Gastrocnemius medialis (tissue), 4 donors: Measurements from ENCODE around the gene PFKFB1.

ENCODE experiments used
- POLR2A ChIP-seq, 2 donors: fragments of 450-650 bp; IDR thresholded peaks; one replicate each; pipeline ENCODE4 v1.6.1; 2017; ENCODE audit warnings: antibody characterized with exemption in 2 of 2, mild to moderate bottlenecking in 2 of 2, moderate library complexity in 2 of 2
- TF ChIP-seq, protein P1 (sequence below), 5 experiments: fragments of 450-650 bp in 3 of 5; fragments of 200-600 bp in 2 of 5; sonication (generic) in 2 of 5; IDR thresholded peaks in 4 of 5; conservative IDR thresholded peaks in 1 of 5; 1 replicate in 4 of 5; 2 replicates in 1 of 5; pipeline ENCODE4 v1.5.1; 2016 to 2019; ENCODE audit warnings: antibody characterized with exemption in 5 of 5, mild to moderate bottlenecking in 3 of 5, moderate library complexity in 3 of 5

DNA sequence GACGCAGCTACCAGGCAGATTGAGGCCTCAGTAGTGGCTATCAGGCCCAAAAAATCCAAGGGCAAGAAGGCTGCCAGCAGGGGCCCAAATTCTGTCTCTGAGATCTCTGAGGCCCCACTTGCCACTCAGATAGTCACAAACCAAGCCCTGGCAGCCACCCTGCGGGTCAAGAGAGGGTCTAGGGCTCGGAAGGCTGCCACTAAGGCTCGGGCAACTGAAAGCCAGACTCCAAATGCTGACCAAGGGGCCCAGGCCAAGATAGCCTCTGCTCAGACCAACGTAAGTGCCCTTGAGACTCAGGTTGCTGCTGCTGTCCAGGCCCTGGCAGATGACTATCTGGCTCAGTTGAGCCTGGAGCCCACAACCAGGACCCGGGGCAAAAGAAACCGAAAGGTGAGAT, 70.6 kb downstream of the PFKFB1 start:
- TF ChIP-seq, protein P1, sequence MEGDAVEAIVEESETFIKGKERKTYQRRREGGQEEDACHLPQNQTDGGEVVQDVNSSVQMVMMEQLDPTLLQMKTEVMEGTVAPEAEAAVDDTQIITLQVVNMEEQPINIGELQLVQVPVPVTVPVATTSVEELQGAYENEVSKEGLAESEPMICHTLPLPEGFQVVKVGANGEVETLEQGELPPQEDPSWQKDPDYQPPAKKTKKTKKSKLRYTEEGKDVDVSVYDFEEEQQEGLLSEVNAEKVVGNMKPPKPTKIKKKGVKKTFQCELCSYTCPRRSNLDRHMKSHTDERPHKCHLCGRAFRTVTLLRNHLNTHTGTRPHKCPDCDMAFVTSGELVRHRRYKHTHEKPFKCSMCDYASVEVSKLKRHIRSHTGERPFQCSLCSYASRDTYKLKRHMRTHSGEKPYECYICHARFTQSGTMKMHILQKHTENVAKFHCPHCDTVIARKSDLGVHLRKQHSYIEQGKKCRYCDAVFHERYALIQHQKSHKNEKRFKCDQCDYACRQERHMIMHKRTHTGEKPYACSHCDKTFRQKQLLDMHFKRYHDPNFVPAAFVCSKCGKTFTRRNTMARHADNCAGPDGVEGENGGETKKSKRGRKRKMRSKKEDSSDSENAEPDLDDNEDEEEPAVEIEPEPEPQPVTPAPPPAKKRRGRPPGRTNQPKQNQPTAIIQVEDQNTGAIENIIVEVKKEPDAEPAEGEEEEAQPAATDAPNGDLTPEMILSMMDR (IDR thresholded peaks at IDR 0.05 in 4 of 5, conservative IDR thresholded peaks at IDR 0.05 in 1 of 5), result no peak
- no peak for TF ChIP-seq POLR2A (IDR thresholded peaks at IDR 0.05)
